MCF 10A (cell line): ENCODE data around the gene FRMPD1. TPM values are rescaled to one million over a fixed set of nuclear protein-coding genes. Genes with fewer than 3 reads are reported as not detected.

Source experiments
- BruUV-seq: library from RNA; stranded (reverse); fragments of 400-500 nt; replicated peaks from 2 replicates; lab custom pipeline; 2021; lab: Mats Ljungman, UMichigan
- CTCF ChIA-PET: fragments of 300-600 bp; sonication (Branson Sonifier 250); formaldehyde crosslinking; extraction: SDS; loops from one replicate; lab custom pipeline; 2021; ENCODE audit warnings: antibody characterized with exemption, inconsistent platforms; lab: Yijun Ruan, JAX
- POLR2A ChIA-PET: fragments of 300-600, 350-650 bp; sonication (Branson Sonifier 250); formaldehyde crosslinking; extraction: SDS; loops from one replicate; lab custom pipeline; 2020; ENCODE audit warnings: antibody characterized with exemption, inconsistent platforms; lab: Yijun Ruan, JAX
- DNase-seq: peaks from one replicate; pipeline ENCODE4 v3.0.0-alpha.2; 2018; ENCODE audit not compliant: unreplicated experiment
- H3K27ac Mint-ChIP-seq: one replicate; pipeline ENCODE4 v1.8.0; 2022; ENCODE audit warnings: mild to moderate bottlenecking, low read depth, mixed read lengths; ENCODE audit not compliant: unreplicated experiment
- H3K27me3 Mint-ChIP-seq: one replicate; pipeline ENCODE4 v1.8.0; 2022; ENCODE audit warnings: mixed read lengths; ENCODE audit not compliant: insufficient read depth, unreplicated experiment
- H3K36me3 Mint-ChIP-seq: one replicate; pipeline ENCODE4 v1.8.0; 2022; ENCODE audit warnings: mild to moderate bottlenecking, moderate library complexity, mixed read lengths; ENCODE audit not compliant: insufficient read depth, unreplicated experiment
- H3K4me1 Mint-ChIP-seq: one replicate; pipeline ENCODE4 v1.8.0; 2022; ENCODE audit warnings: mixed read lengths; ENCODE audit not compliant: insufficient read depth, unreplicated experiment
- H3K4me3 Mint-ChIP-seq: one replicate; pipeline ENCODE4 v1.8.0; 2022; ENCODE audit warnings: mild to moderate bottlenecking, moderate library complexity, mixed read lengths; ENCODE audit not compliant: unreplicated experiment
- H3K9me3 Mint-ChIP-seq: one replicate; pipeline ENCODE4 v1.8.0; 2022; ENCODE audit warnings: mixed read lengths; ENCODE audit not compliant: unreplicated experiment
- CTCF ChIP-seq: fragments of 200-600 bp; IDR thresholded peaks from one replicate; pipeline ENCODE4 v1.8.0; 2022; ENCODE audit warnings: antibody characterized with exemption, mild to moderate bottlenecking; ENCODE audit not compliant: unreplicated experiment
- intact Hi-C: fragments of 100-400 bp; cut with micrococcal nuclease; formaldehyde crosslinking; loops from 2 replicates; pipeline ENCODE4 v1.14.1; 2022
- total RNA-seq: library from RNA; stranded (reverse); gene quantifications from 2 replicates; pipeline ENCODE4 v1.2.3, GENCODE V29; 2022

FRMPD1 gene
- total RNA-seq, 1 experiment from 2014 or later = not detected

GRCh38 chr9:37632479-37632878, 18.3 kb upstream of the FRMPD1 start:
- Mint-ChIP-seq H3K36me3 (no peaks in the 10 kb centered on the region), H3K27me3 (peaks cover 18% of the 10 kb centered on the region), H3K9me3 (no peaks in the 10 kb centered on the region), H3K27ac (no peak overlapping the region), H3K4me3 (no peak overlapping the region), H3K4me1 (no peaks in the 10 kb centered on the region)
- ChIA-PET POLR2A (interaction anchor here (0.6 to 0.7 kb wide), 2 partner anchors 14 to 30 kb away, joined by 3 to 4 read pairs; no protein-coding TSS in a partner anchor), CTCF (interaction anchor here (0.6 kb wide), 1 partner anchor 38 kb away, joined by 3 read pairs; no protein-coding TSS in a partner anchor)
- intact Hi-C loops = no loop called here
- DNase-seq = no peak
- no TSS peak for BruUV-seq
- TF ChIP-seq CTCF = no peak

- Mint-ChIP-seq H3K27ac (no peak overlapping the region), H3K4me3 (no peak overlapping the region), H3K36me3 (no peaks in the 10 kb centered on the region), H3K4me1 (no peaks in the 10 kb centered on the region), H3K9me3 (no peaks in the 10 kb centered on the region), H3K27me3 (peaks cover 18% of the 10 kb centered on the region)
- TF ChIP-seq CTCF = no peak
- POLR2A ChIA-PET = interaction anchor here (1.0 kb wide), 1 partner anchor 23 kb away, joined by 3 read pairs; no protein-coding TSS in a partner anchor
- intact Hi-C loops = no loop called here
- CTCF ChIA-PET = no interaction called here
- DNase-seq = no peak
- no TSS peak for BruUV-seq
These were observed 14.9 kb upstream of the FRMPD1 start for GRCh38 chr9:37635808-37636207.

GRCh38 chr9:37636511-37637448, 14.0 kb upstream of the FRMPD1 start:
- no peaks in the 10 kb centered on the region for H3K4me1 Mint-ChIP-seq
- no peak for TF ChIP-seq CTCF
- DNase-seq = no peak
- CTCF ChIA-PET = no interaction called here
- intact Hi-C loops = no loop called here
- no peaks in the 10 kb centered on the region for H3K36me3 Mint-ChIP-seq
- H3K9me3 Mint-ChIP-seq = no peaks in the 10 kb centered on the region
- H3K4me3 Mint-ChIP-seq = no peak overlapping the region
- H3K27me3 Mint-ChIP-seq = peaks cover 18% of the 10 kb centered on the region
- H3K27ac Mint-ChIP-seq = no peak overlapping the region
- no TSS peak for BruUV-seq
- POLR2A ChIA-PET = interaction anchor here (1.0 kb wide), 1 partner anchor 22 kb away, joined by 3 read pairs; no protein-coding TSS in a partner anchor

GRCh38 chr9:37639109-37639762, 11.5 kb upstream of the FRMPD1 start:
- CTCF ChIA-PET = interaction anchor here (0.9 kb wide), 1 partner anchor 13 kb away, joined by 3 read pairs; no protein-coding TSS in a partner anchor
- peaks cover 32% of the 10 kb centered on the region for H3K27me3 Mint-ChIP-seq
- no peaks in the 10 kb centered on the region for H3K4me1 Mint-ChIP-seq
- H3K36me3 Mint-ChIP-seq = no peaks in the 10 kb centered on the region
- TF ChIP-seq CTCF = no peak
- POLR2A ChIA-PET = interaction anchor here (1.1 to 2.5 kb wide), 2 partner anchors 36 to 47 kb away, joined by 4 to 8 read pairs; partner anchors contain the start of gene TOMM5
- no peak overlapping the region for H3K4me3 Mint-ChIP-seq
- intact Hi-C loops = no loop called here
- peak; percentile 43 for DNase-seq
- H3K27ac Mint-ChIP-seq = no peak overlapping the region
- H3K9me3 Mint-ChIP-seq = no peaks in the 10 kb centered on the region
- no TSS peak for BruUV-seq
